Activated CD4-positive, alpha-beta T cell treated with anti-CD3 and anti-CD28 coated beads, Interleukin-2, amount 50 U/mL, for 1 hour (primary cell): ENCODE data around the gene UNC5CL.

Experiments used
- DNase-seq: peaks from one replicate; pipeline ENCODE4 v3.0.0-alpha.2; 2020

UNC5CL gene

DNA sequence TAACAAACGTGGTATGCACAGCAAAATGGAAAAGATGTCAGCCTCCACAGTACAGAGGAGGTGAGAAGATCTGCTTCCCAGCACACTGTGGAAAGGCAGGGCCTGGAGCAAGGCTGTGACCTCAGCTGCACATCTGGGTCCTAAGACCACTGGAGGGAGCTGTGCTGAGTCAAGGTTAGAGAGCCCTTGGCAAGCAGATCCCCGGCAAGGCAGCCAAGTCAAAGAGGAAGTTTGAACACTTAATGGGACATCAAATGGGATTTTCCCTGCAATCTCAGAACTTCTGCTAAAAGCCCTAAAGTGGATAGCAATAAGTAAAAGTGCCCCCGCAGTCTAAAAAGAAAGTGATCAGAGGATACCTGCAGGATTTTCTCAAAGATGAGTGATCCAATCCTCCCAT, 39.5 kb downstream of the UNC5CL start:
- DNase-seq = no peak

DNA sequence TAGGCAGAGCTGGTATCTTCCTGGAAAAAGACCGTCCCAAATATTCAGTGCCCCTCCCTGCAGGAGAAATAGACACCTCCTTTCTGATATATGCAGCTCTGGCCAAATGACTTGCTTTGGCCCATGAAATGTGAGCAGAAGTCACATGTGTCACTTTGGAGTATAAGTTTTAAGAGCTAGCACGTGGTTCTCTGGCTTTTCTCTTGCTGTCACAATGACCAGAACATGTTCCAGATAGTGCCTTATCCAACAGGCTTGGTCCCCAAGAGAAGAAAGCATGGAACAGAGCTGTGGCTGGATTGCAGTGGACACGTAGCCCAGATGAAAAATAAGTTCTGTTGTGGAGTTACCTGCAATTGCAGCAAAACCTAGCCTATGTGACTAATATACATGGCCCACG, 40.4 kb downstream of the UNC5CL start:
- no peak for DNase-seq

DNA sequence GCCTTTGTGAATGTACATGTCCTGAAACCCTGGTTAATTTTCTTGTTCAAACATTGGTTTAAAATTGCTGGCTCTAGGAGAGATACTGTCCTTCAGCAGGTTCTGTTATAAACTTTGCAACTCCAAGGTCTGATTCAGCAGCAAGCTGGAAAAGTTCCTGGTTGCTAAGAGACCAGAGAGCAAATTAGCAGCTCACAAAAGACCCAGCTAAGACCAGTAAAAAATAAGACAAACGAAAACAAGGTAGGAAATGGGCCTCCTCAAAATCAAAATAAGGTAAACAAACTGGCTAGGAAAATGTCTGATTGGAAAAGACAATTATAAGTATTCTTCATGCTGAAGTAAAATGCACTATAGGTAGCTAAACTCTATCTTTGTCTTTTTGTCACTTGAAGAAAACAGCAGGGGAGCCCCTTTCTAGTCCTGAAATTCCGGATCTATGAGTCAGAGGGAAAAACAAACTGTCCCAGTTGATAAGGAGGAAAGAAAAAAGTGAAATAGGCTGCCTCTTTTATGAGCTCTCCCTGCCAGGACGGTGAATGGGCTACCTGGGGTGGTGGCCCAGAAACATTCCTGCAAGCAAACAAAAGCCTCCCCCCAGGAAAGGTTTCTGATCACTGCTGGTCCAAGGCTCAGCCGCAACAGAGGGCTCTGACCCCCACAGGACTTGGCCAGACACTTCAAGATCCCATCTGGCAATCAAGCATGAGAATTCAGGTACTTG, 41.6 kb downstream of the UNC5CL start:
- no peak for DNase-seq

DNA sequence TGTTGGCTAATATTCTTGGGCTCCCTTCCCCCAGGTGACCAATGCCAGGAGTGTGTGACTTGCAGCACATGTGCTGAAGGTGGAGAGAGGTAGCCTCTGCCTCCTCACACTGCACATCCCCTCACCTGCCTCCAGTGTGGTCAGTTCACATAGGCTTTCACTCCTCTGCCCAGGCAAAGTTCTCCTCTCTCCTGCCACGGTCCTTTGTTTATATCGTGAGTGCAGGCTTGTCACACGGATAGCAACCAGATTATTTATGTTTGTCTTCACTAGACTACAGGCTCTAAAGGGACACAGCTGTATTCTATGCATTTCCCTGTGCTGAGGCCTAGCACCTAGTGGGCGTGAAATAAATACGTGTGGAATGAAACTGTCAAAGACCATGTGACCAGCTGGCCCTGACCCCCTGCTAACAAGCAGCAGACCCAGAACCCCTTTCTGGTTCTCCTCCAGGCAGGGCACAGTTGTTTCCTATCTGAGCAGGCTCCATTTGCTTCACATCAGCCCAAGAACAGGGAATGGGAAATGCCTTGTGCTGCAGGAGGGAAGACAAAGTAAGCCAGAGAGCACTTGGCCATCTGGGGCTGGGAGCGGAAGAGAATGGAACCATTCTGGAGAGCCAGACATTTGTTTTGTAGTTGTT, 42.3 kb downstream of the UNC5CL start:
- no peak for DNase-seq

DNA sequence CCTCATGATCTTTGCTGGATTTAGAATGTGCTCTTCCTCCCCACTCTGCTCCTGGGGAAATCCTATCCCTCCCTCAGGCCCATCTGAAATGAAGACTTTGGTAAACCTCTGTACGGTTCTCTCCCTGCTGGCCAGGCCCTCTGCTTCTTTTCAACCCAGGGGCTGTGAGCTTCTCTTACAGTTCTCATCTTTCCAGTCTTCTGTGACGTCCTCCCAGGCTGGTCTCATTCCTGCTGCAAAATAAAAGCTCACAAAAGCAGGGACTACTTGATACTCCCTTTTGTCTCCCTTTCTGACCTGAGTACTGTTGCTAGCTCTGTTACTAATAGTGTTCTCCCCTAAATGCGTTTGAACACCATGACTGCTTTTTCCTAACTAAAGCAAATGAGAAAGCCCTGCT, 46.3 kb downstream of the UNC5CL start:
- DNase-seq = no peak

DNA sequence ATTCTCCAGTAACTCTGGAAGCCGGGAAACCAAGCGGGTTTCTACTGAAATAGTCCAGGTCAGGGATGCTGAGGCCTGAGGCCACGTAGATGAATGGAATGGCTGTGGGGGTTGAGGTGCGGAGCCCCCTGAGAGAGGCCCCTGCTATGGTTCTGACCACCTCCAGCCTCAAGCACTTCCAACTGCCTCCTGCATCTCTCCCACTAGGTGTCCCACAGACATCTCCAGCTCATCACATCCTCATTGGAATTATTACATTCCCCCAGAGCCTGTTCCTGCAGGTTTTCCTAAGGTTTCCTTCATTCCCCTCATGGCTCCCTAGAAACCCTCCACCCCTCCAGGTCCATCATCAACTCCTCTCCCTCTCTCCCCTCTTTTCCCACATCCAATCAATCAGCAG, 48.7 kb downstream of the UNC5CL start:
- DNase-seq = no peak

DNA sequence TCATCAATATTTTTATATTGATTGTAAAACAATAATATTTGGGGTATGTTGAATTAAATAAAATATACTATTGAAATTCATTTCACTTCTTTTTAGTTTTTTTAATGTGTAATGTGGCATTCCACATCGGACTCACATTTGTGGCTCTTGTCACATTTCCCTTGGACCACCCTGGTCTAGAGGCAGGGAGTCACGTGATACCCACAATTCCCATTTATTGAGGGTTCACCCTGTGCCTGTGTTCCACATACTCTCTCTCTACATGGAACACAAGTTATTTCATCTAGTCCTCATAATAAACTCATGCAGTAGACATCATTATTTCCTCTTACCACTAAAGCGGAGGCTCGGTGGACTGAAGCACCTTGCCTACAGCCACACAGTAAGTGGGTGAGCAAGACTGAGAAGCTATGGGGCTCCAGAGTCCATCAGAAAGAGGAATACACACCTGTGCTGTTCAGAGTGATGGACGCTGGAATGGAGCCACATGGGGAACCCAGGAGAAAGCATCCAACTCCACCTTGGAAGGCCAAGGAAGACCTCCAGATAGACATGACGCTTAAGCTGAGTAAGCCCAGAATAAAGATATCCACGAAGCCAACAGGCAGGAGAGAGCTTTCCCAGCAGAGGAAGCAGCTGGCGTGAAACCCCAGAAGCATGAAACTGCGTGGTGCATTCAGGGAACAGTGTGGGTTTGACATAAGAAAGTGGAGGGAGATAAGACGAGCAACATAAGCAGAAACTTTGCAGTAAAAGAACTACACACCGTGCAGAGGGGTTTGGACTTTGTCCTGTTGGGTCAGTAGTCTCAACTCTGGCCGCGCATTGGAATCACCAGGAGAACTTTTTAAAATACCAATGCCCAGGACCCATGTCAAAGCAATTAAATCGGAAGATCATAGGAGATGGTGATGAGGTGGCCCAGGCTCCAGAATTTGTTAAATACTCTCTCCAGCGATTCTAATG, 49.5 kb downstream of the UNC5CL start:
- DNase-seq = no peak

DNA sequence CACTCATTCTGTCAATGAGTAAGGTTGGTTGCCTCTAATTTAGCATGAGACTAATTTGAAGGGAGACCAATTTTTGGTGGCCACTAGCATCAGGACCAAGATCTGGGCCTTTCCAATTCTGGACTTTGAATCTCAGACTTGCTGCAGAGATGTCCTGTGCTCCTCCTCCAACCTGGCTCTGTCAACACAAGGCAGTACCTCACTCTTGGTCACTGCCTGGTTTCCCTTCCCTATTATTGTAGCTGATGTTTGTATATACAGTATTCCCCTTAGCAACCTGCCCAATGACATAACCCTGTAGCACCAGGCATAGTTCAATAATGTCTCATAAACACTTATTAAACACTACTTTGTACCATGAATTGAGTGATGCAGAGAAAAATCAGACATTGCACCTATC, 50.4 kb downstream of the UNC5CL start:
- no peak for DNase-seq

DNA sequence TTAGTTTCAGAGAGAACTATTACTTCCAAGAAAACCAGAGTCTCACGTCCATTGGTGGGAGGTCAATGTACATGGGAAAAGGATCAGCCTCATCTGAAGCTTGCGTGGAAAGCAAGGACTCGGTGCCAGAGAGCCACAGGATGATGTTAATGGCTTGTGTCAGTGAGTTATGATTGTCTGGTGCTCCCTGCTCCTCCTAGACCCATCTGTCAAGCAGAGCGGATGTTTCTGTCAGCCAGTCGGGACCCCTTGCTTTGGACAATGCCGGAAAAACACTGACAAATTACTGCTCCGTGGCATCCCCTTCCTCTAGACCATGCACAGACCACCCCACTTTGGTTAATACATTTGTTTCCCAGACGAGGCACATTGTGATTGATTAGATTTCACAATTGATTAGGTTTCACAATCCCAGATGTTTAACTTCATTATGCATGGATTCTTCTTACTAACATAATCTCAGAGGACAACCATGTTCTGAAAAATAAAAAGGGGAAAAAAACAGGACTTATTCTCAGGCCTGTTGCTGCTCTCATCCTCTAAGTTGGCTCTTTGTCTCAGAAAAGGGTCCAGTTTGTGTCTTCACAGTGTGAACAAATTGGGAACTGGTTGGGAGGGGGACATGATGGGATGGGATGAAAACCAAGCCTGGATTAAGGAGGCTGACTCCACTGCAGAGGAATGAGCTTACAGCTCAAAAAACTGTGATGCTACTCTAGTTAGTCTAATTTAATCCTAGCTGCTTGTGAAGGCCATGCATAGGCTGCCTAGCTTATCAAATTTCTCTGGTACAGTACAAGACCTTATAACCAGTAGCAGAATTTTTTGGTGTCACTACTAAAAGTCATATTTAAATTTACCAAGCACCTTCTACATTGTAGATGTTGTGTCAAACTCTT, 51.9 kb downstream of the UNC5CL start:
- DNase-seq = no peak

DNA sequence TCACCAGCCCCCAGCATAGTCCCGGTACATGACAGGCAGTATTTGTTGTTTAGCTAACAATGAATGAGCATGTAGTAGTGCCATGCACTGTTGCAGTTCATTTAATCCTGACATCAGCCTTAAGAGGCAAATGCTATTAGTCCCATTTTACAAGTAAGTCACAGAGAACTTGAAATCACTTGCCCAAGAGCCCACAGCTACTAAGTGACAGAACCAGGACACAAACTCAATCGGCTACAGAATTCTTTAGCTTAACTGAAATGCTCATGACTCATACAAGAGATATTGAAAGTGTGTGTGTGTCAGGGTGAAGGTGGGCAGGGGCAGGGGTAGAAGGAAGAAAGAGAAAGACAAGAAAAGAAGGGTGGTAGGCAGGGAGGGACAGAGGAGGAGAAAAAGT, 52.7 kb downstream of the UNC5CL start:
- no peak for DNase-seq

DNA sequence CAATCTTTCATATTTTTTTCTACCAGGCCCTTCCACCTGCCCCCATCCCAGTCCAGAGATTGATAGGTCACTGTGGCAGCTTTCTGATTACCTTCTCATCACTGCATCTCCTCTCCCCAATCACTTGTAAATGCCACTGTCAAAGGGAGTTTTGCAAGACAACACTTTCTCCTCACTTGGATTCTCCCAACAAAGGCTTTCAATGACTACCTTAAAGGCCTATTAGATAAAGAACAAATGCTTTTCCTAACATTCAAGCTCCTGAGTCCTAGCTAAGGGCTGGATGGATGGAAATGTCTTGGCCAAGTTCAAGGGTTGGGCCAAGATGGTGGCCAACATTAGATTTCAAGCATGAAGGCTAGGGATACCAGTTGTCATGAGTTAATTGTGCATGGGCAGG, 55.3 kb downstream of the UNC5CL start:
- DNase-seq = no peak

DNA sequence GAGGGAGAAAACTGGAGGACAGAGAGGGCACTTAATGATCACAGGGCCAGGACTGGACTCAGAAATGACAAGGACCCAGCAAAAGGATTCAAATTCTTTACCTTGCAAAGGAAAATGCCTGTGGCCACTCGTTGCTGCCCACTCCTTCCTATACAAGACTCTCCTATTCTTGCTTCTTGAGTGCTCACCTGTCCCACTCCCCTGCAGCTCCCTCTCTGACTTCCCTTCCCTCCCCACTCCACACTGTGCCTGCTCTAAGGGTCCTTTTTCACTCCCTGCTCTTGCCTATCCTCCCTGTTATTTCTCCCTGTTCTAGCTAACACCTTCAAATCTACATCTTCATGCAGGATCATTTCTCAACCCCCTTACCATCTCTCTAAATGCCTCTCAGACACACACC, 56.1 kb downstream of the UNC5CL start:
- no peak for DNase-seq

DNA sequence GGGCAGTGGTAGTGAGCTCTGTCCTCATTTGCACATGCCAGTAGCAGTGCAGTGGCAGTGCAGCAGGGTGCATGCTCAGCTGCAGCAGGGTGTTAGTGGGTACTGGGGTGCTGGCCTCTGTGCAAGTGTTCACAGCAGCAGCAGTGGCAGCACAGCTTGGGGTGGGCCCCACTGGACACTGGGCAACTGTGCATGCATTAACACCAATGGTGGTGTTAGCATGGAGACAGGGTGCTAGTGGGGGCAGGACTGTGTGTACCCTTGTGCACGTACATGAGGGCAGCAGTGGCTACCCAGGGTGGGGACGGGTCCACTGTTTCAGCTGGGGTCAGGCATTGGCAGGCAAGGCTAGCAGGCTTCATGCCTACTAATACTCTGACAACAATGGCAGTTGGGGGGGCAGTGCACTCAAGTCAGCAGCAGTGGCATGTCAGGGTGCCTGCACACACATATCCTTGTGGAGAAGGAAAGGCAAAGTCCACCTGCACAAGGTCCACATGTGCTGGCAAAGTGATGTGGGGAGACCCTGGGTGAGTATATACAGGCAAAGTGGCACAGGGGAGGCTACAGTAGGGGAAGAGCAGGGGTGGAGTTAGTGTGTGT, 60.2 kb downstream of the UNC5CL start:
- no peak for DNase-seq

DNA sequence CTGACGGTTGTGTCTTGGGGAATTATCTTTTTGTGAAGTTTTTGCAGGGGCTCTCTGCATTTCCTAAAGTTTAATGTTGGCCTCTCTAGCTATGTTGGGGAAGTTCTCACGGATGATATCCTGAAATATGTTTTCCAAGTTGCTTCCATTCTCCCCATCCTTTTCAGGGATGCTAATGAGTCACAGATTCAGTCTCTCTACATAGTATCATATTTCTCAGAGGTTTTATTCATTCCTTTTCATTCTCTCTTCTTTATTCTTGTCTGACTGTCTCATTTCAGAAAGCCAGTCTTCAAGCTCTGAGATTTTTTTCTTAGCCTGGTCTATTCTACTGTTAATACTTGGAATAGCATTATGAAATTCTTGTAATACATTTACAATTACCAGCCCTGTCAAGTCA, 61.3 kb downstream of the UNC5CL start:
- DNase-seq = no peak

DNA sequence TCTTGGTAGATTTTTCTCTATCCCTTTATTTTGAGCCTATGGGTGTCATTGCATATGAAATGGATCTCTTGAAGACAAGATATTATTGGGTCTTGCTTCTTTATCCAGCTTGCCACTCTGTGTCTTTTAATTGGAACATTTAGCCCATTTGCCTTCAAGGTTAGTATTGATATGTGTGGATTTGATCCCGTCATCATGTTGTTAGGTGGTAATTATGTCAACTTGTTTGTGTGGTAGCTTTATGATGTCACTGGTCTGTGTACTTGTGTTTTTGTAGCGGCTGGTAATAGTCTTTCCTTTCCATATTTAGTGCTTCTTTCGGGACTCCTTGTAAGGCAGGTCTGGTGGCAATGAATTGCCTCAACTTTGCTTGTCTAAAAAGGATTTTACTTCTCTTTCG, 61.9 kb downstream of the UNC5CL start:
- no peak for DNase-seq
